ENCODE measurements around the gene RPL5.

The RPL5 gene

GRCh38 chr1:92797961-92798360, 33.9 kb upstream of the RPL5 start:
- no peaks in the 10 kb centered on the region for H3K27me3 ChIP-seq
- no peaks in the 10 kb centered on the region for H3K36me3 ChIP-seq
- peaks cover 0 to 7% (median 0%) of the 10 kb centered on the region in 4 donors for H3K4me1 ChIP-seq
- H3K27ac ChIP-seq: no peak overlapping the region
- DNase-seq: no peak
- intact Hi-C loops (cut with DNase I; ENCODE audit: low total_unique reads): no loop called here
- no peaks in the 10 kb centered on the region for H3K9me3 ChIP-seq
- H3K4me3 ChIP-seq: no peak overlapping the region
- TF ChIP-seq, protein P1, sequence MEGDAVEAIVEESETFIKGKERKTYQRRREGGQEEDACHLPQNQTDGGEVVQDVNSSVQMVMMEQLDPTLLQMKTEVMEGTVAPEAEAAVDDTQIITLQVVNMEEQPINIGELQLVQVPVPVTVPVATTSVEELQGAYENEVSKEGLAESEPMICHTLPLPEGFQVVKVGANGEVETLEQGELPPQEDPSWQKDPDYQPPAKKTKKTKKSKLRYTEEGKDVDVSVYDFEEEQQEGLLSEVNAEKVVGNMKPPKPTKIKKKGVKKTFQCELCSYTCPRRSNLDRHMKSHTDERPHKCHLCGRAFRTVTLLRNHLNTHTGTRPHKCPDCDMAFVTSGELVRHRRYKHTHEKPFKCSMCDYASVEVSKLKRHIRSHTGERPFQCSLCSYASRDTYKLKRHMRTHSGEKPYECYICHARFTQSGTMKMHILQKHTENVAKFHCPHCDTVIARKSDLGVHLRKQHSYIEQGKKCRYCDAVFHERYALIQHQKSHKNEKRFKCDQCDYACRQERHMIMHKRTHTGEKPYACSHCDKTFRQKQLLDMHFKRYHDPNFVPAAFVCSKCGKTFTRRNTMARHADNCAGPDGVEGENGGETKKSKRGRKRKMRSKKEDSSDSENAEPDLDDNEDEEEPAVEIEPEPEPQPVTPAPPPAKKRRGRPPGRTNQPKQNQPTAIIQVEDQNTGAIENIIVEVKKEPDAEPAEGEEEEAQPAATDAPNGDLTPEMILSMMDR (IDR thresholded peaks at IDR 0.05): no peak

DNA sequence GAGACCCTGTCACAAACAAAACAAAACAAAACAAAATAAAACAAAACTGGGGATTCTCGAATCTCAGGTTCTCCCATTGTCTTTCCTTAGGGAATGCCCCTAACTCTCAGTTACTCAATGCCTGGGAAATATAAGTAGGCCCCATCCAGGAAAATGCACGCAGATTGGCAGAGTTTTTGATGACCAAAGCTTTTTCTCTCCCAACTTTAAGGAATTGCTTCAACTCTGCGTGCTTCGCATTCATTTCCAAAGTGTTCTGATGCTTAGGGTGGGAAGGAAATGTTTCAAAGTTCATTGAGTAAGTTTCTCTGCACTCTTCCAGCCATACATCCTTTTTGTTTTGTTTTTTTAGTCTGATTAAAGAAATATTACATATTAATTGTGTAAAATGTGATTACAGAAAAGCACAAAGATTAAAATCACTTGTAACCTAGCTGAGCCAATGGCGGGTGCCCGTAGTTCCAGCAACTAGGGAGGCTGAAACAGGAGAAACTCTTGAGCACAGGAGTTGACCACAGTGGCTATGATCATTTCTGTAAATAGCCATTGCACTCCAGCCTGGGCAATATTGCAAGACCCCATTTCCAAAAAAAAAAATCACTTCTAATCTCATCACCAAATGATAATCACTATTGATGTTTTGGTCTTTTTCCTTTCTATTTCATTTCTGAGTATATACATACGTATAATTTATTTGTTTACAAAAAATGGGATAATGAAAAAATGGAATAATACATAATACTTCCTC, 28.5 kb upstream of the RPL5 start:
- DNase-seq: no peak
- TF ChIP-seq, protein P1 (IDR thresholded peaks at IDR 0.05): no peak
- Histone ChIP-seq H3K36me3 (no peaks in the 10 kb centered on the region), H3K27ac (no peak overlapping the region), H3K4me1 (peaks cover 0 to 7% (median 2%) of the 10 kb centered on the region in 4 donors), H3K4me3 (no peak overlapping the region), H3K9me3 (no peaks in the 10 kb centered on the region), H3K27me3 (no peaks in the 10 kb centered on the region)
- intact Hi-C loops (cut with DNase I; ENCODE audit: low total_unique reads): no loop called here

DNA sequence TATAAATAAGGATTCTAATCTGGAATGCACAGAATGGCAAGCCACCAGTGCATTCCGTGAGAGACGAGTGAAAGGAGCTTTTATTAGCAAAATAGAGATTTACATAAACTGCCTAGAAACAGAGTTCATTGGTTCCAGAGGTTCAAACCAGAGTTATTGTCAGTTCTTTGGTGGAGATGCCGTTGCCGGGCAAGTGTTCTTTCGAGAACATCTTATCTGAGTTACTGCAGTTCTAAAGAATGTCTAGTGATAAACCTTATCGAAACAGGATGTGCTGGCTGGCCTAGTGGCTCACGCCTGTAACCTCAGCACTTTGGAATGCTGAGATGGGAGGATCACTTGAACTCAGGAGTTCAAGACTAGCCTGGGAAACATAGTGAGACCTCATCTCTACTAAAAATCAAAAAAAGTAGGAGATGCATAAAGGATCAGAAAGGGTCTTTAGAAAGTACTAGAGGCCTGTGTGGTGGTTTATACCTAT, 27.1 kb upstream of the RPL5 start:
- Histone ChIP-seq H3K27me3 (no peaks in the 10 kb centered on the region), H3K9me3 (no peaks in the 10 kb centered on the region), H3K36me3 (no peaks in the 10 kb centered on the region), H3K27ac (peak overlapping the region; percentile 14 to 27), H3K4me3 (no peak overlapping the region), H3K4me1 (peaks cover 0 to 7% (median 2%) of the 10 kb centered on the region in 4 donors)
- intact Hi-C loops (cut with DNase I; ENCODE audit: low total_unique reads): no loop called here
- peak; percentile 70 to 78 for DNase-seq
- TF ChIP-seq, protein P1 (IDR thresholded peaks at IDR 0.05): no peak

DNA sequence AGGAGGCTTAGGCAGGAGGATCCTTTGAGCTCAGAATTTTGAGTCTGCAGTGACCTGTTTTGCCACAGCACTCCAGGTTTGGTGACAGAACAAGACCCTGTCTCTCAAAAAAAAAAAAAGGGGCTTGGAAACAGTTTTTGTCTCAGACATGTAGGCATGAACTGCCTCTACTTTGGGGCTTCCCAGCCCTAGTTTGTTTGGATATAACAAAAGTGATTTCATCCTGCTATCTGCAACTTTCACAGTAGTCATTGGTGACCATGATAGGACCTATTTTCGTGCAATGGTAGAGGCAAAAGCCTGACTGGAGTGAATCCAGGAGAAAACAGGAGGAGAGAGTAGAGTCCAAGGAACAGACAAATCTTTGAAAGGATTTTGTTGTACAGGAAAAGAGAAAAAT, 26.6 kb upstream of the RPL5 start:
- TF ChIP-seq, protein P1 (IDR thresholded peaks at IDR 0.05): no peak
- intact Hi-C loops (cut with DNase I; ENCODE audit: low total_unique reads): no loop called here
- peak overlapping the region; percentile 14 to 27 for H3K27ac ChIP-seq
- no peaks in the 10 kb centered on the region for H3K27me3 ChIP-seq
- no peaks in the 10 kb centered on the region for H3K36me3 ChIP-seq
- no peak overlapping the region for H3K4me3 ChIP-seq
- H3K4me1 ChIP-seq: peaks cover 0 to 7% (median 2%) of the 10 kb centered on the region in 4 donors
- H3K9me3 ChIP-seq: no peaks in the 10 kb centered on the region
- DNase-seq: no peak

DNA sequence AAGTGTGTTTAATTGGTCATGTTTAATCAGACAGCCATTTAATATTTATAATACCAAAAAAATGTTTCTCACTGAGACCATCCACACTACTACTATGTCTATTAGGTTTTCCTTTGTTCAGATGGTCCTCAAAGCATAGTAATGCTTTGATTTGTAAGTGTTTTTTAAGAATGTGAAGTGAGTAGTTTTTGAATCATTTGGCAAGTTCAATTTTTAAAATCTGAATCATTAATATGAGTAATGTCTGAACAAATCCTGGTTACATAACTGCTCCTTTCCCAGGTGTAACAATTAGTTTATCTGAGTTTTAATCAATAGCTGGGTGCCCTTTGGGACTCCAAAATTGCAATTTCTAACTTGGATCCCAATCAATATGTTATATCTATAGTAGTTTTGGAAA, 23.5 kb upstream of the RPL5 start:
- H3K9me3 ChIP-seq: no peaks in the 10 kb centered on the region
- DNase-seq: no peak
- intact Hi-C loops (cut with DNase I; ENCODE audit: low total_unique reads): no loop called here
- no peak overlapping the region for H3K27ac ChIP-seq
- TF ChIP-seq, protein P1 (IDR thresholded peaks at IDR 0.05): no peak
- H3K4me1 ChIP-seq: peaks cover 0 to 7% (median 2%) of the 10 kb centered on the region in 4 donors
- H3K4me3 ChIP-seq: no peak overlapping the region
- no peaks in the 10 kb centered on the region for H3K27me3 ChIP-seq
- no peaks in the 10 kb centered on the region for H3K36me3 ChIP-seq

Data from tibial artery (tissue), 4 donors.